H1 (cell line): ENCODE data around the gene DNAAF5. TPM values are rescaled to one million over a fixed set of nuclear protein-coding genes. Genes with fewer than 3 reads are reported as not detected.

ENCODE experiments used
- CTCF ChIA-PET: fragments of 300-600 bp; sonication (Branson Sonifier 250); formaldehyde crosslinking; loops from one replicate; lab custom pipeline; 2021; ENCODE audit not compliant: partially characterized antibody; lab: Charles Lee
- POLR2A ChIA-PET: fragments of 300-600 bp; sonication (Branson Sonifier 250); formaldehyde crosslinking; loops from one replicate; lab custom pipeline; 2021; ENCODE audit warnings: inconsistent platforms; ENCODE audit not compliant: partially characterized antibody; lab: Charles Lee
- DNase-seq, 2 experiments: peaks; one replicate each; pipeline versions ENCODE4 v3.0.0 to v3.0.0-alpha.2; 2010 to 2022; ENCODE audit warnings: low spot score in 2 of 2, low read depth in 1 of 2, mixed read lengths in 1 of 2
- FAIRE-seq: peaks from 2 replicates; lab custom pipeline; 2011; peaks lifted over from hg19 to GRCh38; lab: Jason Lieb, UNC
- H2AFZ ChIP-seq: 2 replicates; pipeline ENCODE4 v1.8.1; 2012; ENCODE audit warnings: low read length, inconsistent platforms
- H2AK5ac ChIP-seq: 2 replicates; pipeline ENCODE4 v1.6.1; 2013; ENCODE audit warnings: low read depth, low read length
- H2BK120ac ChIP-seq: replicated peaks from 2 replicates; pipeline ENCODE3; 2013; ENCODE audit warnings: low read depth, low read length, inconsistent platforms
- H2BK12ac ChIP-seq: 2 replicates; pipeline ENCODE4 v1.6.1; 2013; ENCODE audit warnings: low read depth, low read length
- H2BK15ac ChIP-seq: 2 replicates; pipeline ENCODE4 v1.6.1; 2013; ENCODE audit warnings: low read length
- H2BK20ac ChIP-seq: 2 replicates; pipeline ENCODE4 v1.6.1; 2013; ENCODE audit warnings: low read length
- H2BK5ac ChIP-seq: 2 replicates; pipeline ENCODE4 v1.6.1; 2013; ENCODE audit warnings: low read depth, low read length
- H3K14ac ChIP-seq: 2 replicates; pipeline ENCODE4 v1.6.1; 2013; ENCODE audit warnings: inconsistent platforms; ENCODE audit not compliant: insufficient read length
- H3K18ac ChIP-seq: 2 replicates; pipeline ENCODE4 v1.6.1; 2013; ENCODE audit warnings: low read length; ENCODE audit errors: extremely low read depth
- H3K23ac ChIP-seq: 2 replicates; pipeline ENCODE4 v1.6.1; 2013; ENCODE audit warnings: inconsistent platforms; ENCODE audit not compliant: insufficient read length
- H3K23me2 ChIP-seq: 2 replicates; pipeline ENCODE4 v1.6.1; 2013; ENCODE audit warnings: low read depth, low read length
- H3K27ac ChIP-seq: 2 replicates; pipeline ENCODE4 v1.6.1; 2011; ENCODE audit warnings: low read depth, low read length, inconsistent platforms
- H3K27me3 ChIP-seq, 4 experiments: replicated peaks in 1 of 4; 1 replicate in 1 of 4; 2 replicates in 3 of 4; pipeline versions ENCODE4 v1.6.1 to v1.8.1; 2011 to 2013; ENCODE audit warnings: low read length in 3 of 4, mild to moderate bottlenecking in 3 of 4, inconsistent platforms in 2 of 4, mixed read lengths in 2 of 4, moderate library complexity in 1 of 4; ENCODE audit not compliant: control insufficient read depth in 3 of 4, insufficient read depth in 3 of 4; ENCODE audit errors: extremely low read depth in 1 of 4
- H3K36me3 ChIP-seq, 4 experiments: 2 replicates each; pipeline versions ENCODE4 v1.6.1 to v1.8.1; 2011 to 2013; ENCODE audit warnings: mild to moderate bottlenecking in 4 of 4, low read length in 3 of 4, moderate library complexity in 2 of 4, control low read depth in 1 of 4, inconsistent platforms in 1 of 4; ENCODE audit not compliant: insufficient read depth in 4 of 4, control insufficient read depth in 2 of 4
- H3K4ac ChIP-seq: replicated peaks from 2 replicates; pipeline ENCODE3; 2013; ENCODE audit warnings: low read length, low read depth, mixed read lengths, inconsistent platforms; ENCODE audit not compliant: insufficient read length
- H3K4me1 ChIP-seq, 4 experiments: replicated peaks in 1 of 4; 1 replicate in 1 of 4; 2 replicates in 3 of 4; pipeline versions ENCODE4 v1.6.1 to v1.8.1; 2011 to 2013; ENCODE audit warnings: low read length in 3 of 4, inconsistent platforms in 2 of 4, mixed read lengths in 1 of 4; ENCODE audit not compliant: insufficient read depth in 4 of 4, control insufficient read depth in 3 of 4
- H3K4me2 ChIP-seq, 2 experiments: 2 replicates each; pipeline versions ENCODE4 v1.6.1 to v1.8.1; 2011 to 2013; ENCODE audit warnings: low read depth in 2 of 2, low read length in 2 of 2, control low read depth in 1 of 2, inconsistent platforms in 1 of 2, mild to moderate bottlenecking in 1 of 2; ENCODE audit not compliant: insufficient read depth in 1 of 2
- H3K4me3 ChIP-seq, 4 experiments: fragments of 200-600, 300-600 bp in 1 of 4; sonication (generic), shearing (Covaris generic), sonication (Bioruptor Twin) in 1 of 4; 2 replicates each; pipeline versions ENCODE4 v1.5.1 to v1.8.1; 2011 to 2016; ENCODE audit warnings: low read length in 4 of 4, low read depth in 3 of 4, control low read depth in 2 of 4, inconsistent platforms in 2 of 4, mild to moderate bottlenecking in 2 of 4, mixed read lengths in 1 of 4, moderate library complexity in 1 of 4; ENCODE audit not compliant: insufficient read depth in 2 of 4; ENCODE audit errors: extremely low read depth in 1 of 4
- H3K56ac ChIP-seq: replicated peaks from 2 replicates; pipeline ENCODE3; 2013; ENCODE audit warnings: low read depth, mild to moderate bottlenecking, mixed read lengths, low read length, inconsistent platforms; ENCODE audit not compliant: insufficient read length
- H3K79me1 ChIP-seq: 2 replicates; pipeline ENCODE4 v1.6.1; 2013; ENCODE audit warnings: low read depth, low read length, control low read depth
- H3K79me2 ChIP-seq, 2 experiments: 2 replicates each; pipeline versions ENCODE4 v1.6.1 to v1.8.1; 2012 to 2013; ENCODE audit warnings: low read length in 2 of 2, mild to moderate bottlenecking in 2 of 2, inconsistent platforms in 1 of 2; ENCODE audit not compliant: insufficient read depth in 2 of 2, control insufficient read depth in 1 of 2
- H3K9ac ChIP-seq, 4 experiments: replicated peaks in 1 of 4; 1 replicate in 1 of 4; 2 replicates in 3 of 4; pipeline versions ENCODE4 v1.6.1 to v1.8.1; 2011 to 2013; ENCODE audit warnings: low read depth in 3 of 4, low read length in 3 of 4, control low read depth in 2 of 4, mild to moderate bottlenecking in 2 of 4, moderate library complexity in 2 of 4, inconsistent platforms in 1 of 4; ENCODE audit errors: extremely low read depth in 1 of 4
- H3K9me3 ChIP-seq, 2 experiments: 2 replicates each; pipeline versions ENCODE4 v1.6.1 to v1.8.1; 2012 to 2013; ENCODE audit warnings: mild to moderate bottlenecking in 2 of 2, moderate library complexity in 2 of 2, control low read depth in 1 of 2, inconsistent platforms in 1 of 2, low read depth in 1 of 2, low read length in 1 of 2, mixed read lengths in 1 of 2; ENCODE audit not compliant: insufficient read depth in 2 of 2
- H4K20me1 ChIP-seq, 2 experiments: replicated peaks in 1 of 2; 2 replicates each; pipeline versions ENCODE3 to v1.8.1; 2011 to 2013; ENCODE audit warnings: inconsistent platforms in 2 of 2, low read length in 2 of 2, mild to moderate bottlenecking in 1 of 2; ENCODE audit not compliant: insufficient read depth in 2 of 2, control insufficient read depth in 1 of 2
- H4K5ac ChIP-seq: 2 replicates; pipeline ENCODE4 v1.6.1; 2013; ENCODE audit warnings: low read length, low read depth, mixed read lengths, inconsistent platforms; ENCODE audit not compliant: insufficient read length
- H4K8ac ChIP-seq: 2 replicates; pipeline ENCODE4 v1.8.0; 2013; ENCODE audit warnings: mild to moderate bottlenecking, moderate library complexity, low read length, inconsistent platforms; ENCODE audit not compliant: insufficient read depth; ENCODE audit errors: extremely low read depth
- H4K91ac ChIP-seq: replicated peaks from 2 replicates; pipeline ENCODE3; 2013; ENCODE audit warnings: low read length, mixed read lengths, inconsistent platforms; ENCODE audit not compliant: insufficient read length
- BACH1 ChIP-seq: IDR thresholded peaks from 2 replicates; pipeline ENCODE4 v1.6.1; 2012; ENCODE audit warnings: low read length, improper control_type of control experiment
- FOSL1 ChIP-seq: IDR thresholded peaks from 2 replicates; pipeline ENCODE4 v1.6.1; 2011; ENCODE audit warnings: mild to moderate bottlenecking, low read depth, low read length, moderate library complexity; ENCODE audit not compliant: insufficient read depth
- GTF2F1 ChIP-seq: IDR thresholded peaks from 2 replicates; pipeline ENCODE4 v1.6.1; 2012; ENCODE audit warnings: low read depth, low read length, improper control_type of control experiment, borderline replicate concordance
- HDAC6 ChIP-seq: IDR thresholded peaks from one replicate; pipeline ENCODE4 v1.7.1; 2012; ENCODE audit warnings: low read depth, mild to moderate bottlenecking, inconsistent platforms, low read length, moderate library complexity
- KDM4A ChIP-seq: IDR thresholded peaks from one replicate; pipeline ENCODE4 v1.7.1; 2012; ENCODE audit warnings: low read depth, mild to moderate bottlenecking, moderate library complexity, low read length, inconsistent platforms; ENCODE audit not compliant: severe bottlenecking
- POLR2A ChIP-seq, 2 experiments: IDR thresholded peaks; 1 replicate in 1 of 2; 2 replicates in 1 of 2; pipeline ENCODE4 v1.6.1; 2011; ENCODE audit warnings: low read depth in 2 of 2, low read length in 2 of 2, mild to moderate bottlenecking in 2 of 2; ENCODE audit errors: control extremely low read depth in 1 of 2
- RAD21 ChIP-seq, 2 experiments: IDR thresholded peaks in 1 of 2; conservative IDR thresholded peaks in 1 of 2; 2 replicates each; pipeline ENCODE4 v1.6.1; 2011; ENCODE audit warnings: low read depth in 2 of 2, low read length in 2 of 2, improper control_type of control experiment in 1 of 2, inconsistent platforms in 1 of 2, mild to moderate bottlenecking in 1 of 2, moderate library complexity in 1 of 2
- RFX5 ChIP-seq: IDR thresholded peaks from 2 replicates; pipeline ENCODE4 v1.6.1; 2011; ENCODE audit warnings: low read depth, low read length, improper control_type of control experiment, borderline replicate concordance
- TEAD4 ChIP-seq: IDR thresholded peaks from 2 replicates; pipeline ENCODE4 v1.6.1; 2012; ENCODE audit warnings: low read depth, low read length, inconsistent platforms, mixed read lengths
- WGBS, 2 experiments: shearing (Covaris generic) in 1 of 2; methylation state at CpG; one replicate each; pipeline versions ENCODE4 v1.1.6 to v1.1.7; 2013 to 2015; ENCODE audit warnings: low lambda C conversion rate in 2 of 2, mixed read lengths in 2 of 2, inconsistent platforms in 1 of 2, low coverage in 1 of 2, missing lambda C conversion rate in 1 of 2; ENCODE audit not compliant: insufficient replicate concordance in 2 of 2, insufficient coverage in 1 of 2, insufficient read length in 1 of 2; ENCODE audit errors: extremely low coverage in 1 of 2, missing lambda C conversion rate in 1 of 2; 5-methylcytosine and 5-hydroxymethylcytosine counted together
- polyA plus RNA-seq, 7 experiments: library from polyadenylated mRNA; depleted of rRNA in 3 of 7; stranded (reverse) in 5 of 7; unstranded in 2 of 7; fragments of >200 nt in 5 of 7; fragments of 200-250 nt in 2 of 7; gene quantifications; 1 replicate in 5 of 7; 2 replicates in 1 of 7; 4 replicates in 1 of 7; pipeline versions ENCODE4 v1.2.1 to v1.2.3, GENCODE V29; 2011 to 2013; ENCODE audit warnings: missing spikeins in 2 of 7, mixed read lengths in 2 of 7
- total RNA-seq: library from RNA; stranded (reverse); fragmentation: NEBNext Ultra II Directional; extraction: Animal tissue kit (Norgen Biotek cat#: 25700); gene quantifications from 2 replicates; pipeline ENCODE4 v1.2.1, GENCODE V29; 2021

The DNAAF5 gene
- total and polyA plus RNA-seq, 2 of the 8 experiments (the other 6 are each of a cell fraction or from before 2014, with no cell fraction given): 55.1 to 95.9 TPM

GRCh38 chr7:746155-747061 is 19.9 kb downstream of the DNAAF5 start:
- H3K4me2 ChIP-seq: no peak overlapping the region
- DNase-seq: no peak
- H2AK5ac ChIP-seq: no peak overlapping the region
- no peak overlapping the region for H3K27ac ChIP-seq
- H2BK5ac ChIP-seq: no peak overlapping the region
- ChIA-PET POLR2A (no interaction called here), CTCF (no interaction called here)
- no peak overlapping the region for H3K4ac ChIP-seq
- H2BK12ac ChIP-seq: no peak overlapping the region
- no peak overlapping the region for H3K23ac ChIP-seq
- peaks cover 0 to 13% of the 10 kb centered on the region in 2 experiments for H4K20me1 ChIP-seq
- H3K14ac ChIP-seq: no peak overlapping the region
- H2AFZ ChIP-seq: no peak overlapping the region
- no peak overlapping the region for H2BK15ac ChIP-seq
- H3K23me2 ChIP-seq: no peaks in the 10 kb centered on the region
- no peak overlapping the region for H4K8ac ChIP-seq
- H2BK120ac ChIP-seq: no peak overlapping the region
- no peak overlapping the region for H3K9ac ChIP-seq
- H3K79me1 ChIP-seq: peaks cover 4% of the 10 kb centered on the region
- H2BK20ac ChIP-seq: no peak overlapping the region
- no peak for FAIRE-seq
- H3K56ac ChIP-seq: no peak overlapping the region
- H4K5ac ChIP-seq: no peak overlapping the region
- H3K27me3 ChIP-seq: no peaks in the 10 kb centered on the region; a peak in 1 of 7 replicates
- H3K36me3 ChIP-seq: peaks cover 2 to 9% (median 5%) of the 10 kb centered on the region in 4 experiments; a peak in 7 of 8 replicates
- no peaks in the 10 kb centered on the region for H3K4me1 ChIP-seq
- no peaks in the 10 kb centered on the region for H3K9me3 ChIP-seq
- no peak overlapping the region for H3K18ac ChIP-seq
- peaks cover 0 to 18% of the 10 kb centered on the region in 2 experiments; a peak in 2 of 4 replicates for H3K79me2 ChIP-seq
- no peak overlapping the region for H3K4me3 ChIP-seq
- 89% methylated on average over 12 of the region's 40 CpGs; no CpG with 5 or more reads in 1 of the 2 experiments for WGBS, 2 experiments
- no peak overlapping the region for H4K91ac ChIP-seq
- no peak for TF ChIP-seq BACH1
- TF ChIP-seq POLR2A (IDR thresholded peaks at IDR 0.05; ENCODE audit: control extremely low read depth in 1 of 2, low read depth in 2 of 2, low read length in 2 of 2): no peak
- TF ChIP-seq TEAD4: no peak
- TF ChIP-seq RAD21 (IDR thresholded peaks at IDR 0.05 in 1 of 2, conservative IDR thresholded peaks at IDR 0.05 in 1 of 2; ENCODE audit: low read depth in 2 of 2, low read length in 2 of 2): no peak
- TF ChIP-seq KDM4A: no peak
- TF ChIP-seq GTF2F1: no peak
- no peak for TF ChIP-seq FOSL1
- no peak for TF ChIP-seq RFX5
- no peak for TF ChIP-seq HDAC6
